ENCODE data around the gene FLYWCH2.

DNA sequence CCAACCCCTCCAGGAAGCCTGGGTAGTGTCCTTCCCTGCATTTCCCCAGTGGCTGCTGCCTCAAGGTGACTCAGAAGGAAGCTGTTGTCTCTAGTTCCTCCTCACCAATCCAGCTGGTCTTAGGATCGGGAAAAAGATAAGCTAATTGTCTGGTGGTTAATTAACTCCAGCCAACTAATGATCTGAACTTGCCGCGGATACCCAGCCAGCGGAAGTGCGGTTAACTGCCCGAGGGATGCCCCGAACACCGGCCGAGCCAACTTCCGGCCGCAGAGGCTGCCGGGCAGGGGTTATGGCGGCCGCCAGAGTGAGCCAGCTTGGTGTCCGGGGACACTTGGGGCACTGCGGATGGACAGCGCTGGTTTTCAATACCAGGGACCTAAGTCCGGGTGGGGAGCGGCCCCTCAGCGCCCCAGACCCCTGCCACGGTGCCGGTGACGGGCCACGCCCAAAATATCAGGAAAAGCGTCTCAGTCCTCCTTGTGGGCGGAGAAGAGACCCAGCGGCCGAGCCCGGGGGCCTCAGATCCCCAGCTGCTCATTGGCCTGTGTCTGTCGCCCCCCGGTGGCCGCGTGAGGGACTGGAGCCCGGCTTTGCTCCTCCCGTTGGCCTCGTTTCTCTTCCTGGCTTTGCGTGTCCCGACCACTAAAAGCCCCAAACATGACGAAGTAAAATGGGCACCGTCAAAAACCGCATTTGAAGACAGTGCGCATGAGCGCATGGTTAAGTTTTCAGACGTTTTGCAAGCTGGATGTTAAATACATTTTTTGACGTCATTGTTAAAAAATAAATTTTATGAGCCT is 14.8 kb upstream of the FLYWCH2 start:
- TF ChIP-seq EZH2 (IDR thresholded peaks at IDR 0.05; ENCODE audit: borderline replicate concordance, low read depth, low read length, poor library complexity, severe bottlenecking): no peak
- TF ChIP-seq, protein P1, sequence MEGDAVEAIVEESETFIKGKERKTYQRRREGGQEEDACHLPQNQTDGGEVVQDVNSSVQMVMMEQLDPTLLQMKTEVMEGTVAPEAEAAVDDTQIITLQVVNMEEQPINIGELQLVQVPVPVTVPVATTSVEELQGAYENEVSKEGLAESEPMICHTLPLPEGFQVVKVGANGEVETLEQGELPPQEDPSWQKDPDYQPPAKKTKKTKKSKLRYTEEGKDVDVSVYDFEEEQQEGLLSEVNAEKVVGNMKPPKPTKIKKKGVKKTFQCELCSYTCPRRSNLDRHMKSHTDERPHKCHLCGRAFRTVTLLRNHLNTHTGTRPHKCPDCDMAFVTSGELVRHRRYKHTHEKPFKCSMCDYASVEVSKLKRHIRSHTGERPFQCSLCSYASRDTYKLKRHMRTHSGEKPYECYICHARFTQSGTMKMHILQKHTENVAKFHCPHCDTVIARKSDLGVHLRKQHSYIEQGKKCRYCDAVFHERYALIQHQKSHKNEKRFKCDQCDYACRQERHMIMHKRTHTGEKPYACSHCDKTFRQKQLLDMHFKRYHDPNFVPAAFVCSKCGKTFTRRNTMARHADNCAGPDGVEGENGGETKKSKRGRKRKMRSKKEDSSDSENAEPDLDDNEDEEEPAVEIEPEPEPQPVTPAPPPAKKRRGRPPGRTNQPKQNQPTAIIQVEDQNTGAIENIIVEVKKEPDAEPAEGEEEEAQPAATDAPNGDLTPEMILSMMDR (conservative IDR thresholded peaks at IDR 0.05; ENCODE audit: low read depth, low read length): peak; percentile 97
